22Rv1 (cell line): ENCODE results near the gene LAT.

Source experiments
- CTCF ChIP-seq: fragments of 450-650 bp; IDR thresholded peaks from 2 replicates; pipeline ENCODE4 v1.5.1; 2017; ENCODE audit warnings: mild to moderate bottlenecking
- ZFX ChIP-seq: fragments of 450-650 bp; IDR thresholded peaks from 2 replicates; pipeline ENCODE4 v1.6.1; 2017; ENCODE audit warnings: antibody characterized with exemption, borderline replicate concordance

GRCh38 chr16:28967156-28967555 is 17.7 kb upstream of the LAT start:
- TF ChIP-seq CTCF: no peak
- no peak for TF ChIP-seq ZFX
